ENCODE data around the gene AMBRA1.

Gene AMBRA1

GRCh38 chr11:46390331-46391171, 203.3 kb downstream of the AMBRA1 start:
- H3K27ac ChIP-seq, result no peak overlapping the region
- DNase-seq, result no peak
- H3K4me1 ChIP-seq, result peaks cover 7 to 43% (median 35%) of the 10 kb centered on the region in 4 donors
- no peak for TF ChIP-seq CTCF (IDR thresholded peaks at IDR 0.05)
- H3K27me3 ChIP-seq, result peaks cover 3 to 69% of the 10 kb centered on the region in 2 donors
- no peak overlapping the region for H3K4me3 ChIP-seq
- H3K9me3 ChIP-seq, result no peaks in the 10 kb centered on the region
- intact Hi-C loops (cut with DNase I; ENCODE audit: low total_unique reads), result loop anchor here (10.0 kb wide), 2 partner anchors 144 to 224 kb away; partner anchors contain the start of genes ATG13 and HARBI1
- H3K36me3 ChIP-seq, result peaks cover 0 to under 1% (median 0%) of the 10 kb centered on the region in 3 donors

- Histone ChIP-seq H3K36me3 (no peaks in the 10 kb centered on the region), H3K4me1 (peaks cover 7 to 43% (median 35%) of the 10 kb centered on the region in 4 donors), H3K9me3 (no peaks in the 10 kb centered on the region), H3K4me3 (peak overlapping the region; percentile 21 to 46), H3K27ac (no peak overlapping the region), H3K27me3 (peaks cover 3 to 78% of the 10 kb centered on the region in 2 donors)
- intact Hi-C loops (cut with DNase I; ENCODE audit: low total_unique reads), result loop anchor here (10.0 kb wide), 2 partner anchors 145 to 225 kb away; partner anchors contain the start of genes ATG13 and HARBI1
- DNase-seq, result peak in 1 of 2 donors; percentile 39
- TF ChIP-seq CTCF (IDR thresholded peaks at IDR 0.05), result peak; percentile 57 to 73
Measured at GRCh38 chr11:46389450-46390330, 204.1 kb downstream of the AMBRA1 start.

GRCh38 chr11:46388619-46389449, 205.0 kb downstream of the AMBRA1 start:
- peak in 1 of 2 donors; percentile 64 for DNase-seq
- Histone ChIP-seq H3K36me3 (no peaks in the 10 kb centered on the region), H3K27me3 (peaks cover 3 to 86% of the 10 kb centered on the region in 2 donors), H3K4me1 (peaks cover 7 to 43% (median 35%) of the 10 kb centered on the region in 4 donors), H3K4me3 (peak overlapping the region in 1 of 2 donors; percentile 21), H3K9me3 (no peaks in the 10 kb centered on the region), H3K27ac (no peak overlapping the region)
- TF ChIP-seq CTCF (IDR thresholded peaks at IDR 0.05), result no peak
- intact Hi-C loops (cut with DNase I; ENCODE audit: low total_unique reads), result no loop called here

GRCh38 chr11:46387919-46388618, 205.8 kb downstream of the AMBRA1 start:
- no peak overlapping the region for H3K4me3 ChIP-seq
- peak in 1 of 2 donors; percentile 54 for DNase-seq
- no peak overlapping the region for H3K27ac ChIP-seq
- TF ChIP-seq CTCF (IDR thresholded peaks at IDR 0.05), result no peak
- H3K4me1 ChIP-seq, result peaks cover 7 to 42% (median 35%) of the 10 kb centered on the region in 4 donors
- intact Hi-C loops (cut with DNase I; ENCODE audit: low total_unique reads), result no loop called here
- peaks cover 3 to 94% of the 10 kb centered on the region in 2 donors for H3K27me3 ChIP-seq
- H3K36me3 ChIP-seq, result no peaks in the 10 kb centered on the region
- H3K9me3 ChIP-seq, result no peaks in the 10 kb centered on the region
